Neuron (in vitro differentiated cells): ENCODE results near the gene STX16.

Experiments
- H2AFZ ChIP-seq: one replicate; pipeline ENCODE4 v1.6.1; 2013; ENCODE audit warnings: low read depth, mild to moderate bottlenecking, inconsistent platforms, low read length, moderate library complexity
- H3K27me3 ChIP-seq: one replicate; pipeline ENCODE4 v1.6.1; 2013; ENCODE audit warnings: low read length; ENCODE audit not compliant: insufficient read depth
- H3K36me3 ChIP-seq: one replicate; pipeline ENCODE4 v1.6.1; 2013; ENCODE audit warnings: low read length; ENCODE audit not compliant: insufficient read depth
- H3K4me1 ChIP-seq: one replicate; pipeline ENCODE4 v1.6.1; 2013; ENCODE audit warnings: low read length; ENCODE audit not compliant: insufficient read depth
- H3K4me3 ChIP-seq: 2 replicates; pipeline ENCODE4 v1.5.1; 2013; ENCODE audit warnings: mild to moderate bottlenecking, low read length, moderate library complexity
- H3K9me3 ChIP-seq: one replicate; pipeline ENCODE4 v1.6.1; 2013; ENCODE audit warnings: low read length

STX16 gene

GRCh38 chr20:58673119-58673518, 22.0 kb downstream of the STX16 start:
- Histone ChIP-seq H3K27me3 (no peaks in the 10 kb centered on the region), H2AFZ (no peak overlapping the region), H3K4me3 (no peak overlapping the region), H3K36me3 (peaks cover 75% of the 10 kb centered on the region), H3K9me3 (no peaks in the 10 kb centered on the region), H3K4me1 (no peaks in the 10 kb centered on the region)

GRCh38 chr20:58675146-58675584, 24.1 kb downstream of the STX16 start:
- no peak overlapping the region for H2AFZ ChIP-seq
- H3K36me3 ChIP-seq: peaks cover 70% of the 10 kb centered on the region
- H3K27me3 ChIP-seq: no peaks in the 10 kb centered on the region
- H3K9me3 ChIP-seq: no peaks in the 10 kb centered on the region
- no peak overlapping the region for H3K4me3 ChIP-seq
- H3K4me1 ChIP-seq: no peaks in the 10 kb centered on the region

GRCh38 chr20:58675641-58676040, 24.6 kb downstream of the STX16 start:
- Histone ChIP-seq H3K27me3 (no peaks in the 10 kb centered on the region), H3K4me3 (no peak overlapping the region), H3K4me1 (no peaks in the 10 kb centered on the region), H3K9me3 (no peaks in the 10 kb centered on the region), H2AFZ (no peak overlapping the region), H3K36me3 (peaks cover 70% of the 10 kb centered on the region)

- Histone ChIP-seq H3K36me3 (peaks cover 67% of the 10 kb centered on the region), H2AFZ (no peak overlapping the region), H3K4me1 (no peaks in the 10 kb centered on the region), H3K4me3 (no peak overlapping the region), H3K27me3 (no peaks in the 10 kb centered on the region), H3K9me3 (no peaks in the 10 kb centered on the region)
Measured at GRCh38 chr20:58676161-58676560, 25.1 kb downstream of the STX16 start.

GRCh38 chr20:58677079-58677604, 26.1 kb downstream of the STX16 start:
- H3K27me3 ChIP-seq: no peaks in the 10 kb centered on the region
- no peak overlapping the region for H2AFZ ChIP-seq
- H3K4me3 ChIP-seq: no peak overlapping the region
- H3K4me1 ChIP-seq: no peaks in the 10 kb centered on the region
- no peaks in the 10 kb centered on the region for H3K9me3 ChIP-seq
- H3K36me3 ChIP-seq: peaks cover 62% of the 10 kb centered on the region

GRCh38 chr20:58677808-58678207, 26.7 kb downstream of the STX16 start:
- no peaks in the 10 kb centered on the region for H3K4me1 ChIP-seq
- H3K9me3 ChIP-seq: no peaks in the 10 kb centered on the region
- no peak overlapping the region for H2AFZ ChIP-seq
- no peaks in the 10 kb centered on the region for H3K27me3 ChIP-seq
- H3K4me3 ChIP-seq: no peak overlapping the region
- H3K36me3 ChIP-seq: peaks cover 60% of the 10 kb centered on the region

GRCh38 chr20:58678806-58679205, 27.7 kb downstream of the STX16 start:
- Histone ChIP-seq H3K27me3 (no peaks in the 10 kb centered on the region), H3K4me3 (no peak overlapping the region), H3K36me3 (peaks cover 52% of the 10 kb centered on the region), H3K4me1 (no peaks in the 10 kb centered on the region), H3K9me3 (no peaks in the 10 kb centered on the region), H2AFZ (no peak overlapping the region)

GRCh38 chr20:58682656-58683531, 31.8 kb downstream of the STX16 start:
- no peaks in the 10 kb centered on the region for H3K27me3 ChIP-seq
- H3K4me1 ChIP-seq: no peaks in the 10 kb centered on the region
- peaks cover 4% of the 10 kb centered on the region for H3K9me3 ChIP-seq
- H3K36me3 ChIP-seq: peaks cover 29% of the 10 kb centered on the region
- no peak overlapping the region for H2AFZ ChIP-seq
- H3K4me3 ChIP-seq: no peak overlapping the region

- Histone ChIP-seq H3K4me3 (no peak overlapping the region), H3K36me3 (peaks cover 23% of the 10 kb centered on the region), H3K27me3 (no peaks in the 10 kb centered on the region), H3K9me3 (peaks cover 4% of the 10 kb centered on the region), H3K4me1 (no peaks in the 10 kb centered on the region), H2AFZ (no peak overlapping the region)
Measured at GRCh38 chr20:58684291-58684690, 33.2 kb downstream of the STX16 start.

- peaks cover 4% of the 10 kb centered on the region for H3K9me3 ChIP-seq
- no peaks in the 10 kb centered on the region for H3K4me1 ChIP-seq
- H3K4me3 ChIP-seq: no peak overlapping the region
- no peak overlapping the region for H2AFZ ChIP-seq
- no peaks in the 10 kb centered on the region for H3K27me3 ChIP-seq
- H3K36me3 ChIP-seq: peaks cover 14% of the 10 kb centered on the region
Measured at GRCh38 chr20:58685988-58686387, 34.9 kb downstream of the STX16 start.

GRCh38 chr20:58688414-58688813, 37.3 kb downstream of the STX16 start:
- Histone ChIP-seq H3K9me3 (peaks cover 4% of the 10 kb centered on the region), H2AFZ (no peak overlapping the region), H3K27me3 (no peaks in the 10 kb centered on the region), H3K4me3 (no peak overlapping the region), H3K36me3 (peaks cover 14% of the 10 kb centered on the region), H3K4me1 (no peaks in the 10 kb centered on the region)

- H3K36me3 ChIP-seq: peaks cover 14% of the 10 kb centered on the region
- H2AFZ ChIP-seq: no peak overlapping the region
- no peak overlapping the region for H3K4me3 ChIP-seq
- no peaks in the 10 kb centered on the region for H3K27me3 ChIP-seq
- peaks cover 4% of the 10 kb centered on the region for H3K9me3 ChIP-seq
- H3K4me1 ChIP-seq: no peaks in the 10 kb centered on the region
Measured at GRCh38 chr20:58688840-58689239, 37.8 kb downstream of the STX16 start.

- Histone ChIP-seq H3K9me3 (peaks cover 3% of the 10 kb centered on the region), H3K4me1 (no peaks in the 10 kb centered on the region), H2AFZ (no peak overlapping the region), H3K36me3 (peaks cover 14% of the 10 kb centered on the region), H3K4me3 (no peak overlapping the region), H3K27me3 (no peaks in the 10 kb centered on the region)
Measured at GRCh38 chr20:58690396-58691135, 39.5 kb downstream of the STX16 start.
